ENCODE measurements around the gene SLC4A4.

Gene SLC4A4

DNA sequence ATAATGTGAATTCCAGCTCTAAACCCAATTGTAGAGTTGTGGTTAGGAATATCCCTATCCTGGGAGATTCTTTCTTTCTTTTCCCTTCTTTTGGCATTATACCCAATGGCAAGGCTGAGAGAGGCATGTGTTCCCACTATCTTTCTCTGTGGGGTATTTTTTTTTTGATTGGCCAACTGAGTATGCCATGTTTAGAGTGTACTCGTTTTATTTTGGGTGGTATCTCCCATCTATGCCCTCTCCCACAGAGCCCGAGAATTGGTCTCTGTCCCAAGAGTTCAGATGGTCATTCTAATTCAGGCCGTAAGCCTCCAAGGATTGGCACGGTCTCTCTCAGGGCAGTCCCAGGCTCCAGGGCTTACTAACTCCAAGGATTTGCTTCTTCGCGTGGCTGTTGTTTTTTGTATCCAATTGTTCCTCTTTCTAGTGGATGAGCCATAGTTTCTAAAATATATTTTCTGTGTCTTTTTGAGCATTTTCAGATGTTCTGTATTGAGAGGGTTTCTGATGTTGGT is 198.8 kb downstream of the SLC4A4 start:
- DNase-seq (ENCODE audit: low spot score) (no peak), FAIRE-seq (no peak)

DNA sequence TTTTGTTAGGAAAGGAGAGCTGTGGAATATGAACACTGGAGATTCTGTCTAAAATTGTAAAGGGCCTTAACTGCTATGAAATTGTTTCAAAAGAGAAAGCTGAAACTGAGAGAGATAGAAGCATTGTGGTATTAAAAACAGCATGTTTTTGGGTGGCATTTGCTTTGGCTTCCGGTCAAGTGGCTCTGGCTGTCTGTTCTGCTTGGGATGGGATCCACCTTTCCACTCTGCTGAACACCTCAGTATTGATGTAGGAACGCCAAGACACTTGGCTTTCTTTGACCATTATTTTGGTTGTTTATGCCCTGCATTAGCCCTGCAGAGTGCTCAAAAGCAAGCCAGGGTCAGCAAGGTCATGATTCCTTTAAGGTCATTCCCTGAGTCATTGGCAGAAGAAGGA is 199.7 kb downstream of the SLC4A4 start:
- DNase-seq (ENCODE audit: low spot score) (no peak), FAIRE-seq (no peak)

DNA sequence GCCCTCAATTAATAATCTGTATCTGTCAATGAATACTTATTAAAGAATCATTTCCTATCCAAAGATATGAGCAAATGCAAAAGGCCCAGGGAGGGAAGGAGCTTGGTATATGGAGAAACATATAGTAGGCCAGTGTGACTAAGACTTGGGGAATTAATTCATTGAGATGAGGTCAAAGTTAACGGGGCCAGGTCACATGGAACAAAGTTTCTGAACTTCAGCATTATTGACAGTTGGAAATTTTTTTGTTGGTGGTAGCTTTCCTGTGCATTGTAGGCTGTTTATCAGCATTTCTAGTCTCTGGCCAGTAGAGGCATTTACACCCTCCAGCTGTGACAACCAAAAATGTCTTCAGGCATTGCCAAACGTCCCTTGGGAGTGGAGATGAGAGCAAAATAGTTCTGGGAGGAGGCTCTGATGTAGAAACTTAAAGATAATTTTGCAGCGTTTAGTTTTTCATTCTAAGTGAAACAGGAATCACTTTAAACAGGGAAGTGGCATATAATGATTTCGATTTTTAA is 202.0 kb downstream of the SLC4A4 start:
- DNase-seq (ENCODE audit: low spot score) (no peak), FAIRE-seq (no peak)

DNA sequence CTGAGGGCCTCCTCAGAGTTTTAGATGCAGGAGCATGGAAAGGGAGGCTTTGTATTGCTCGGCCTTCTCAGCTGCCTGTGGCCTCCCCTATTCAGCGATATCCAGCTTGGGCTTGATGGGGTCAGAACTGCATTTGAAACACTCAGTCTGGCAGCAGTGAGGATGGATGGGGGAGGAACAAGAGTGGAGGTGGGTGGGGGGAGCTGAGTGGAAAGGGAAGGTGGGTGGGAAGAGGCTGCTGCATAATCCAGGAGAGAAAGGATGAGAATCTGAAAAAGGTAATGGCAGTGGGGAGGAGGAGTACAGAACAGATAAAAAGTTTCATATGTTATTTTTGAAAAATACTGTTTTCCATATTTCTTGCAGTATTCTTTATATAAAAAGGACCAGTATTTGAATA is 202.7 kb downstream of the SLC4A4 start:
- no peak for DNase-seq (ENCODE audit: low spot score)
- FAIRE-seq = no peak

DNA sequence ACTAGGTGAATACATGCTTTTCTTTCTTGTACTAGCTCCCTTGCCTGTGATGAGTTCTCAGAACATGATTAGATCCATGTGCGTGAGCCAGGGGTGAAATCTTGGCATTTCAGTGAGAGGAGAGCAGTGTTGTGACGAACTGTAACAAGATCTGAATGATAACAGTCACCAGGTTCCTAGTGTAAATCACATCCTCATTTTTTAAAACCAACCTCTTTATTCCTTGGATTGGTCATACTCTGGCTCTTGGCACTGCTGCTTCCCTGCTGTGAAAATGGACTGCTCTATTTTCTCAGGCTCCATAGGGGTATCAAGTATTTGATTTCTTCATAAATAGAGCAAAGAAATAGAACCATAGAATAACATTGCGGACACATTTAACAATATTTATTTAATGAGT is 206.3 kb downstream of the SLC4A4 start:
- DNase-seq (ENCODE audit: low spot score) = no peak

DNA sequence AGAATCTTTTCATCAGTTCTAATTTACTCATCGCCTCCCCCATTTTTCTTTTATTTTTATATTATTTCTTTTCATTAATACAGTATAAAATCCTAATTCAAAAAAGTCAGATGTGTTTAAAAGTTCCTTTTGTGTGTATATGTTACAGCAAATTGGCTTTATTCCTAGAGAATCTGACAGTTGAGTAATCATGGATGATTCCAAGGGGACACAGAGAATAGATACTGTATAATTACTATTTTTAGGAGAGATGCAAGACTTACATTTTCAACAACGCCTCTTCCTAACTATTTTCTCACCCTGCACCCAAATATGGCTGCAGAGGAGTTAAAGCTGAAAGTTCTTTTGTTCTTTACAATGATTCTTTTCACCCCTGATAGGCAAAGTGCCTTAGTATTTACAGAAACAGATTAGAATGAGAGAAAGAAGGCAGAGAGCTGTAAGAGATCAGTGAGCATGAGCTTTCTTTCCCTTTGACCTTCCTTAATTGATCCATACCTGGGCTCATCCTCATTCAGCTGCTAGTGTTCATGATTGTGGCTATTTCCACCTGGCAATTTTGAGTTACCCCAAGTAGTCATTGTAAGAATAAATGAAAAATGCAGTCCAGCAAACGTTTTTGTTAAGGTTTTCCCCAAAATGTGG is 210.8 kb downstream of the SLC4A4 start:
- no peak for DNase-seq (ENCODE audit: low spot score)
- FAIRE-seq = peak; percentile 35

More for the DNA sequence above, 206.3 kb downstream of the SLC4A4 start:
- no peak for FAIRE-seq

DNA sequence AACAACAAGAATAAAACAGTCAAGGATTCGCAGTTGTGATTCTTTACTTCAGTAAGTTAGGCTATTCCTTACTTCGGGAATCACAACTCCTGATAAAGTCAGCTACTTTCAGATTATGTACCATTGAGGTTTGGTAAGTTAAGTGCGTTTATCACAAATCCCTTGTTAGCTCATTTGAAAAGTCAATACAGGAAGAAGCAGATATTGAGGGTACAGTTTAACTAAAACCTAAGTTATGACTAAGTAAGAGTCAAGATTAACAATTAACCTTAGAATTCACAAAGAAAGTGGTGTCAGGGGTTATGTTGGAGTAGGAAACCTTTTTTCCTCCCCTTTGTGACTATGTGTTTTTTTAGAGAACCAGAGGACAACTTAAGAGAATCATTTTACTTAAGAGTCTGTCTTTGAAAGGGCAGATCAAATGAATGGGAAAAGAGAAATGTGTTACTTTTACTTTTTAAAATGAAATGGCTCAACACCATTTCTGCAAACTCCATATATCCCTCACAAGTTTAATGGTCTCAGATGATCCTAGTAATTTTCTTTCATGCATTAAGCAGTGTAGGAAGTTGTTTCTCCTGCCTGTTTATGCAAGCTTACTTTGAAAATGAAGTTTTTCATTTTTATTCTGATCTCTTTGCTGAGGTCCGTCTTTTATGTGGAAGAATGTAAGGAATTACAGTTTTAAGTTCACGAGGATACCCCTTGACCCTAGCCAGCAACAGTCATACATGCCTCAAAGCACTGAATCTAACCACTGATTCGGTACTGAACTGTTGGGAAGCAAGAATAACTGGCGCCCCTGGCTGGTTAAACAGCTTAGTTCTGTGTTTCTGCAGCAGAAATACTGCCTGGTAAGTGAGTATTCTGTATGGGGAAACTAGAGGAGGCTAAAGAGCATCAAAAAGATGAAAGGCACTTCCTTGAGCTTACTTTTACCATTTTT is 211.7 kb downstream of the SLC4A4 start:
- FAIRE-seq = peak; percentile 98
- DNase-seq (ENCODE audit: low spot score) = peak; percentile 65

DNA sequence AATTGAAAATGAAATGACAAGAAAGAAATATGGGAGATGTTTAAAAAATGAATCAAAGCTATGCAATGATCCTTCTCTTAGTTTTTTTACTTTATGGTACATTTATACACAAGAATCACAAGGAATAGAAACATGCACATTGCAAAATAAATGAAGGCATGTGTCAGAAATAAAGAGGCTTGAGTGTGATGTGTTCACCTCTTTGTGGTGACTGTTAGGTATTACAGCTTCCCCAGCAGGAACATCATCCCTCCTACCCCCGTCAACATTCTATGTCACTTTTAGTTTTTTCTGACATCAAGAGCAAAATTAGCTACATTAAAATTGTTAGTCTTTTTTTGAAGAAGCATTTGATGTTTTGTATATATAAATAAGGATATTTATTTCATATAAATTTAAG is 214.8 kb downstream of the SLC4A4 start:
- DNase-seq (ENCODE audit: low spot score) = peak; percentile 26
- peak; percentile 69 for FAIRE-seq

DNA sequence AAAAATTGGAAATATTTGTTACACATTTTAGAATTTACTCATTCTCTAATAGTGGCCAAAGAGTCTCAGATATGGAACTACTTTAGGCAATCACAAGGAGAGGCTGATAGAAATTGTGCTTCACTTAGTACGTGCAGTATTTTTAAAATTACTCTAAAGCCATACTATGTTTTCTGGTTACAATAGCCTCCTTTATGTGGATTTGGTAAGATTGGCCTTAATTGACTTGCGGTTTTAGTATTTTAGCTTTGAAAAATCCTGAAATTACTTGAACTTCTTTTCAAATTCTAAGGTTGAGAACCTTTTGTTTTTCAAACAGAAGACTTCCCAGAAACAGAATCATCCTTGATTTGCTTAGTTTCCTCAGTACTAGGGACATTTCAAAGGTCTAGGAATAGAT is 215.2 kb downstream of the SLC4A4 start:
- FAIRE-seq = no peak
- no peak for DNase-seq (ENCODE audit: low spot score)

DNA sequence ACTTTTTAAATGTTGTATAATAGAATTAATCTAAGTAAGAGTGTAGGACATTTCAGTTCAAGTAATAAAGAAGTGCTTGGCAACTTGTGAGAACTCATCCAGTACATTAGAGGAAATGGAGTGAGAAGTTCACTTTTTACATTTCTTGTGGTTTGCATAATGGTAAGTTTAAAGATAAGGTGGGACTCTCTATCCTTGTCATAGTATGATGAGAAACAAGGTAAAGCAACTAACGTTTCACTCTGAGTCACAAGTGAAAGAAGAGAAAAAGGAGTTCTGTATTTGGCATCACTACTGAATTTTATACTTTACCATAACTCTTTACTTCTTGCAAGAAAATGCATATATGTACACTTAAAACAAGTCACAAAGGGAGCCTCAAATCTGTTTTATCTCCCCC is 219.4 kb downstream of the SLC4A4 start:
- FAIRE-seq (peak; percentile 35), DNase-seq (ENCODE audit: low spot score) (no peak)

DNA sequence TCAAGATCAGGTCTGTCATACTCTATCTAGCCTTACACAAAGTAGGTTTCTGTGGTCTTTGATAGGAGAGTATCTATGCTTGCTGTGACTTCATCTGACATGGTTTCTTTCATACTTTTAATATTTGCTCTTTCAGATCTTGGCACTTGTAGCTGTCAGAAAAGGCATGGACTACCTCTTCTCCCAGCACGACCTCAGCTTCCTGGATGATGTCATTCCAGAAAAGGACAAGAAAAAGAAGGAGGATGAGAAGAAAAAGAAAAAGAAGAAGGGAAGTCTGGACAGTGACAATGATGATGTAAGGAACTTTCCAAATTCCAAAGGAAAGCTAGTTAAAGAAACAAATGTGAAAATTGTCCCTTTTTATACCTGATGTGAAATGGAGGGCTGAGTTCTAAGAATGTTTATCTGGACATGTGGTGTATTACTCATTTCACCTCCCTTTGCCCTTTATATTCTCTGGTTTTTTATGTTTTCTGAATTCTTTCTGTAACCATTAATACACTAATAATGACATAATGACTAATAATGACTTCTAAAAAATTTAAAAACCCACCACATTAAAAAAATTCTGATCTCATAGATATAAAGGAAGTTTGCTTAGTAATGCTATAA is 221.2 kb downstream of the SLC4A4 start:
- peak; percentile 72 for FAIRE-seq
- DNase-seq (ENCODE audit: low spot score) = peak; percentile 61

DNA sequence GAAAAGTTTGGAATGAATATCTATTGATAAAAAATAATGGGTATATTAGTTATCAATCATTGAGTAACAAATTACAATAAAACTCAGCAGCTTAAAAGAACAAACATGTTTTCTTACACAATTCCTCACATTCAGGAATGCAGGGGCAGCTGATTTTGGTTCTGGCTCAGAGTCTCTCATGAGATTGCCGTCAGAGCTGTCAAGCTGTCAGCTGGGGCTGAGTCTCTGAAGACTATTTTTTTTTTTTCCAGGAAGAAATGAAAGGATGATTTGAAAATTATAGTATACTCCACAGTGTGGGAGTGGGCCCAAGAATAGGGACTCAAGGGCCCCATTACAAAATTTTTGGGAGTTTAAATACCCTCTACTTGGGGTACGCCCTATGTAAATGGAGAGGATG is 226.0 kb downstream of the SLC4A4 start:
- no peak for FAIRE-seq
- no peak for DNase-seq (ENCODE audit: low spot score)

DNA sequence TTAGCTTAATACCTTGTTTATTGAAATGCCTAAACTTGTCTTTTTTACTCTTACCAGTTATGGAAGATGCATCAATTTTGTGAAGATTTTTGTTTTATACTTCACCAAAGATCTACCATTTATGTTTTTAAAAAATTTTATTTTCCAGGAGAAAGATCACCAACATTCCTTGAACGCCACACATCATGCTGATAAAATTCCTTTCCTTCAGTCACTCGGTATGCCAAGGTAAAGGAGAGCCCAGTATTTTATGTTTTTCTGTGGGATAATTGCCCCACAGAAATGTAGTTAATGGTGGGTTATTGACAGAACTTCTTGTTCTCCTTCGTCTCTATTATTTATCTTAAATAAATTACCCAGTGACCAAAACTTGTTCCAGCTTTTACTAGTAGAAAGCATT is 228.0 kb downstream of the SLC4A4 start:
- FAIRE-seq (no peak), DNase-seq (ENCODE audit: low spot score) (no peak)

DNA sequence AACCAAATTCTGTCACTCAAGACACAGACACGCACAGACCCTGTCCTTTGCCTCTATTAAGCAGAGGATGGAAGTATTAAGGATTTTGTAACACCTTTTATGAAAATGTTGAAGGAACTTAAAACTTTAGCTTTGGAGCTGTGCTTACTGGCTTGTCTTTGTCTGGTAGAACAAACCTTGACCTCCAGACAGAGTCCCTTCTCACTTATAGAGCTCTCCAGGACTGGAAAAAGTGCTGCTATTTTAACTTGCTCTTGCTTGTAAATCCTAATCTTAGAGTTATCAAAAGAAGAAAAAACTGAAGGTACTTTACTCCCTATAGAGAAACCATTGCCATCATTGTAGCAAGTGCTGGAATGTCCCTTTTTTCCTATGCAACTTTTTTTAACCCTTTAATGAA is 229.3 kb downstream of the SLC4A4 start:
- FAIRE-seq (no peak), DNase-seq (ENCODE audit: low spot score) (no peak)

DNA sequence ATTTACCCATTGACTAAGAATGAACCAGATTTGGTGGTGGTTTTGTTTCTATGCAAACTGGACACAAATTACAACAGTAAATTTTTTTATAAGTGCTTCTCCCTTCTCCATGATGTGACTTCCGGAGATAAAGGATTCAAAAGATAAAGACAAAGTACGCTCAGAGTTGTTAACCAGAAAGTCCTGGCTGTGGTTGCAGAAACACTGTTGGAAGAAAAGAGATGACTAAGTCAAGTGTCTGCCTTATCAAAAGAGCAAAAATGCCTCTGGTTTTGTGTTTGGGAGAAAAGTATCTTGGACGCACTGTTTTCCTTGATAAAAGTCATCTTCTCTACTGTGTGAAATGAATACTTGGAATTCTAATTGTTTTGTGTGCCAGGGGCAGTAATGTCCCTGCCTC is 231.7 kb downstream of the SLC4A4 start:
- DNase-seq (ENCODE audit: low spot score) (no peak), FAIRE-seq (no peak)

DNA sequence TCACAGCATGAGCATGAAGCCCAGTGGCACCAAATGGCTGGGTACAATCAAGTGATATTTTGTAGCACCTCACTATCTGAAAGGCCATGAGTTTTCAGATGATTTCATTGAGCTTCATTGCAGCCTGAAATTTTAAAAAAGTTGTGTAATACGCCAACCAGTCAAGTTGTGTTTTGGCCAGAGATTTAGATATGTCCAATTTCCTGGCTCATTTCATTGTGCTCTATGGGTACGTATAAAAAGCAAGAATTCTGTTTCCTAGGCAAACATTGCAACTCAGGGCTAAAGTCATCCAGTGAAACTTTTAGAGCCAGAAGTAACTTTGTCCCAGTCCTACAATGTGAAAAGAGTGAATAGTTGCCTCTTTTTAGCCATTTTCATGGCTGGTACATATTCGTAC is 232.5 kb downstream of the SLC4A4 start:
- FAIRE-seq (no peak), DNase-seq (ENCODE audit: low spot score) (no peak)

DNA sequence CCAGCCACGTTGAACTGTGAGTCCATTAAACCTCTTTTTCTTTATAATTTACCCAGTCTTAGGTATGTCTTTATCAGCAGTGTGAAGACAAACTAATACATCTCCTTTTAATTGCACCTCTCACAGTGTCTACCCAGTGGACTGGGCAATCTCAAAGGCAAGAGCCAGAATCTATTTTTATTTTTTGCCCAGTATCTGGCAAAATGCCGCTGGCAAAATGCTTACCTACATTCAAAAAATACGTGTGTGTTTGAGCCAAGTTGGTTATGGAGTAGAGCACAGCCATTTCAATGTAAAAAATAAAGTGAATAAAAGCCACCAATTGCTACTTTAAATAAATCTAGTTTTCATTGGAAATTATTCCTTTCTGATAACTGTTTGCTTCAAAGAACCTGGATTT is 245.2 kb downstream of the SLC4A4 start:
- DNase-seq (ENCODE audit: low spot score) = no peak
- no peak for FAIRE-seq

DNA sequence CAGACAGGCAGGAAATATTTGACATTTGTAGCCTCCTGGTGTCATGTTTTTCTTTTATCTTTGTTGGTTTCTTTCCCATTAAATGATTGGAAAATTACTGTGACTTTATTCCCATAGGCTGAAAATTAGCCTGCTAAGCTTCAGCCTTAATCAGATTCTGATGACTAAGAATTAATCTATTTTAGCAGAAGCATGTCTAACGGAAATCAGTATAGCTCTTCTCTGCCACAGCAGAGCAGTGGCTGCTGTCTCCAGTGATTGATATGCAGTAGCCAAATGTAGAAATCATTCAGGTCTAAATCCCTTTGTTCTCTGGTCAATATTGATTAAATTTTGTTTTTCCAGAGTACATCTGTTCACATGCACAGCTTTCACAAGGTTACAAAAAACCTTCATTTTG is 245.8 kb downstream of the SLC4A4 start:
- no peak for DNase-seq (ENCODE audit: low spot score)
- no peak for FAIRE-seq

DNA sequence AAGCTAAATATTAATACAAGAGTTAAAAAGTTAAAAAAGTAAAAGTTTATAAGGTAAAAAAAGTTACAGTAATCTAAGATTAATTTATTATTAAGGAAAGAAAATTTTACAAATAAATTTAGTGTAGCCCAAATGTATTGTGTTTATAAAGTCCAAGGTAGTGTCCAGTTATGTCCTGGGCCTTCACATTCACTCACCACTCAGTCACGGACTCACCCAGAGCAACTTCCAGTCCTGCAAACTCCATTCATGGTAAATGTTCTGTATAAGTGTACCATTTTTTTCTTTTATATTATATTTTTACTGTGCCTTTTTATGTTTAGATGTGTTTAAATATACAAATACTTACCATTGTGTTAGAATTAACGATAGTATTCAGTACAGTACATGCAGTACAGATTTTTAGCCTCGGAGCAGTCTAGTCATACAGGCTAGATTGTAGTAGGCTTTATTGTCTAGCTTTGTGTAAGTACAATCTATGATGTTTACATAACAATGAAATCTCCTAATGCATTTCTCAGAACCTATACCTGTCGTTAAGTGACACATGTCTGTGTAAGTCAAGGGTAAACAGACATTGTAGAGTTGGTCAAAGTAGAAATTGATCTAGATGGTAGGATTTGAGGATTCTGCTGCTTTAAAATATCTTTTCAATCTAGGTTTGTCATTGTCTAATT is 247.4 kb downstream of the SLC4A4 start:
- no peak for DNase-seq (ENCODE audit: low spot score)
- no peak for FAIRE-seq

DNA sequence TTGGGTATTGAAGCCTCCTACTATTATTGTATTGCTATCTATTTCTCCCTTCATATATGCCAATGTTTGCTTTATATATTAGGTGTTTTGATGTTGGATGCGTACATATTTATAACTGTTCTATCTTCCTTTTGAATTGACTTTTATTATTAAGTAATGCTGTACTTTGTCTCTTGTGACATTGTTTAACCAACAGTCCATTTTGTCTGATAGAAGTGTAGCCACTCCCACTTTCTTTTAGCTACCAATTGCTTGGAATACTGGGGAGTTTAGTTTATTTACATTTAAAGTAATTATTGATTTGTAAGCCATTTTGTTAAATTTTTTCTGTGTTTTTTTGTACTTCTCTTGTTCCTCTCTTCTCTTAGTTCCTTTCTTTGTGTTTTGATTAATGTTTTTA is 249.2 kb downstream of the SLC4A4 start:
- FAIRE-seq = no peak

DNA sequence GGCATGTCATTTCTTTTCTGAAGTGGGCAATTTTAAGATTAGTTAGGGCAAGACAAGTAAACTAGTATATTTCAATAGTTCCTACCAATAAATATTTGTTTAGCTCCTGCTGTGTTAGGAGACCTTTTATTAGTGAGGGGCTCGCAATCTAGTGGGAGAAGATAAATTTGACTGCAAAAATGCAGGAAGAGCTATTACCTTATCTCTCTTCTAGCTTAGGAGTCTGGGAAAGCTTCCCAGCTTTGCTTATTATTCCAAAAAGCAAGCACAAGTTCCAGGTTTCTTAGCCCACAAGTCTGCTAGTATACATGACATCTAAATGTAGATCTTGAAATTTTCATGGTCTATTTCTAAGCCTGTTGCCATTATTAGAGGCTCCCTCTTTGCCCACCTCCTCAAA is 254.0 kb downstream of the SLC4A4 start:
- DNase-seq (ENCODE audit: low spot score) = no peak
- FAIRE-seq = no peak

More for the DNA sequence above, 249.2 kb downstream of the SLC4A4 start:
- DNase-seq (ENCODE audit: low spot score) = no peak

Measured in RCC 7860 (cell line).